Activated CD8-positive, alpha-beta memory T cell treated with anti-CD3 and anti-CD28 coated beads, Interleukin-2, amount 10 ng/mL, durations not matched to agents 7 days and 5 days (primary cell): ENCODE results near the gene RPUSD1. TPM values are rescaled to one million over a fixed set of nuclear protein-coding genes. Genes with fewer than 3 reads are reported as not detected.
"Not testable (repeated sequence)": the region's sequence is repeated elsewhere in the genome, so short reads cannot be mapped to it uniquely, and the experiment has no call there.

Experiments used
- ATAC-seq: fragments of 150-1000 bp; cut with Tn5 transposase; one replicate; pipeline ENCODE4 v1.10.0; 2021; ENCODE audit warnings: moderate library complexity
- CTCF ChIA-PET: fragments of 350-600 bp; sonication (Branson Sonifier 250); formaldehyde crosslinking; loops from one replicate; lab custom pipeline; 2021; ENCODE audit warnings: antibody characterized with exemption; lab: Charles Lee
- DNase-seq: peaks from one replicate; pipeline ENCODE4 v3.0.0-alpha.2; 2020
- H3K27ac Mint-ChIP-seq: one replicate; pipeline ENCODE4 v1.8.0; 2021; ENCODE audit warnings: mild to moderate bottlenecking, mixed read lengths
- H3K27me3 Mint-ChIP-seq: one replicate; pipeline ENCODE4 v1.8.0; 2021; ENCODE audit warnings: mixed read lengths
- H3K36me3 Mint-ChIP-seq: one replicate; pipeline ENCODE4 v1.8.0; 2021; ENCODE audit warnings: mild to moderate bottlenecking, mixed read lengths
- H3K4me1 Mint-ChIP-seq: one replicate; pipeline ENCODE4 v1.8.0; 2021; ENCODE audit warnings: mixed read lengths
- H3K4me3 Mint-ChIP-seq: one replicate; pipeline ENCODE4 v1.8.0; 2021; ENCODE audit warnings: mild to moderate bottlenecking, moderate library complexity, mixed read lengths
- H3K9me3 Mint-ChIP-seq: one replicate; pipeline ENCODE4 v1.8.0; 2022; ENCODE audit warnings: low read depth, mixed read lengths
- total RNA-seq, 2 experiments: library from RNA; stranded (reverse); gene quantifications; one replicate each; pipeline ENCODE4 v1.2.3, GENCODE V29; 2021

RPUSD1 gene
- total RNA-seq, 2 experiments from 2014 or later = 27.8 to 38.0 TPM

DNA sequence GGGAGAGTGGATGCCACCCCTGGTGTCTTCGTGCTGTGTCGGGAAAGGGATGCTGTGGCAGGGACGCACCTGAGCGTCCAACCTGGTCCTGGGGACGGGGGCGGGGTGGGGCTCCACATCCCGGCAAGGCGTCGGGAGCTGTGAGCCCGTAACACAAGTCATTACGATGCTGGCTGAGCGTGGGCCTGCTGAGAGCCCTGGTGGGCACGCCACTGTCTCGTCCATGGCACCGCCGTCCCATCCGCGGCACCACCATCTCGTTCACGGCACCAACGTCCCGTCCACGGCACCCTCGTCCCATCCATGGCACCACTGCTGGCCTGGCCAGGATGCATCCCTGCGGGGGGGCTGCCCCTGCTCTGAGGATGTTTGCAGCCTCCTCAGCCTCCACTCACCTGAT lies 36.4 kb upstream of the RPUSD1 start:
- H3K27ac Mint-ChIP-seq = no peak overlapping the region
- H3K36me3 Mint-ChIP-seq = no peaks in the 10 kb centered on the region
- DNase-seq = no peak
- peaks cover 8% of the 10 kb centered on the region for H3K4me1 Mint-ChIP-seq
- CTCF ChIA-PET = no interaction called here
- ATAC-seq = no peak
- no peaks in the 10 kb centered on the region for H3K9me3 Mint-ChIP-seq
- H3K27me3 Mint-ChIP-seq = no peaks in the 10 kb centered on the region
- H3K4me3 Mint-ChIP-seq = no peak overlapping the region

DNA sequence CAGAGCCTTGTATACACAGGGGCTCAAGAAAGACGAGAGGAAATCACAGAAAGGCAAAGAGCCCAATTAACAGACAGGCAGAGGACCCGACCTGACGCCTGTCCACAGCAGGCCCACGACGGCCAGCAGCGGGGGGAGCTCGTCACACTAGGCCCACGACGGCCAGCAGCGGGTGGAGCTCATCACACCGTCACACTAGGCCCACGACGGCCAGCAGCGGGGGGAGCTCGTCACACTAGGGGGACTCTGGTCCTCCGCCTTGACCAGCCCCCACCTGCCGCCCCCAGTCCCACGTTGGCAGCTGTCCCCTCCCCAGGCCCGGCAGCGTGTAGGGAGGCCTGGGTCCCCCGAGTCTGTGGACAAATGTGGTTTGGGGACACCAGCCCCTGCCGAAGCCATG lies 36.0 kb upstream of the RPUSD1 start:
- Mint-ChIP-seq H3K4me3 (no peak overlapping the region), H3K27me3 (no peaks in the 10 kb centered on the region), H3K4me1 (peaks cover 11% of the 10 kb centered on the region), H3K36me3 (no peaks in the 10 kb centered on the region), H3K27ac (no peak overlapping the region), H3K9me3 (no peaks in the 10 kb centered on the region)
- CTCF ChIA-PET = no interaction called here
- ATAC-seq (no peak), DNase-seq (no peak)

DNA sequence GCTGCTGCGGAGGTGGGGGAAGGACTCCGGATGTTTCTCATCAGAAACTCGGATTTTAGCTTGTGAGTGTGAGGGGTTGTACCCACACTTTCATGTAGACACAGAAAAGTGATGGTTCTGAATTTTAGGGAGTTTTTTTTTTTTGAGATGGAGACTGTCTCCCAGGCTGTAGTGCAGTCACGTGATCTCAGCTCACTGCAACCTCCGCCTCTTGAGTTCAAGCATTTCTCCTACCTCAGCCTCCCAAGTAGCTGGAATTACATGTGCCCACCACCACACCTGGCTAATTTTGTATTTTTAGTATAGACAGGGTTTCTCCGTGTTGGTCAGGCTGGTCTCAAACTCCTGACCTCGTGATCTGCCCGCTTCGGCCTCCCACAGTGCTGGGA lies 34.7 kb upstream of the RPUSD1 start:
- Mint-ChIP-seq H3K27me3 (no peaks in the 10 kb centered on the region), H3K27ac (no peak overlapping the region), H3K9me3 (no peaks in the 10 kb centered on the region), H3K4me3 (no peak overlapping the region), H3K4me1 (peaks cover 12% of the 10 kb centered on the region), H3K36me3 (no peaks in the 10 kb centered on the region)
- no peak for ATAC-seq
- CTCF ChIA-PET = no interaction called here
- no peak for DNase-seq

DNA sequence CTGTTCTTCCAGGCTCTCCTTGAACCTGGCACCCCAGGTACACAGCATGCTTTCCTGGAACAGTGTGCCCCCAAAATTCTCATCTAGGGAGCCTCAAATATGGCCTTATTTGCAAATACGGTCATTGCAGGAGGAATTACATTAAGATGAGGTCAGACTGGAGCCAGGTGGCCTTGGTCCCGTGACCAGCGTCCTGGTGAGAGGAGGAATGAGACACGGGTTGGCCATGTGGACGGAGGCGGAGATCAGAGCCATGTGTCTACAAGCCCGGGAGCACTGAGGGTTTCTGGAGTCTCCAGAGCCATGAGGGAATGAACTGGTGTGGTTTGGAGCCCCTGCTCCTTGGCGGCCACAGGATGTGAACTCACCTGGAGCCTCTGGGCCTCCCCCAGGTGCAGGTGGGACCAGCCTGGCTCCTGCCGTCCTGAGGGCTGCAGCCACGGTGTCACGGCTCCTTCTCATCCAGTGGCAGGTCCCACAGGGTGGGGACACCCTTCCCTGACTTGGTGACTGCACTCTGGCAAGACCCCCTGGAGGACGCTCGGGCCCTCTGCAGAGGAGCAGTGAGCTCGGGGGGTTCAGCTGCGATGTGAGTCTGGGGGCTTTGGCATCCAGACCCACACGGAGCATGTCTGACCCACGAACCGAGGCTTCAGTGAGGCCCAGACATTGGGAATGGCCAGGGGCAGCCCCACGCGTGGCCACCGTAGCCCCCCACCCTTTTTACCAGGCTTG lies 34.2 kb upstream of the RPUSD1 start:
- H3K27ac Mint-ChIP-seq = no peak overlapping the region
- CTCF ChIA-PET = no interaction called here
- no peak overlapping the region for H3K4me3 Mint-ChIP-seq
- ATAC-seq (no peak), DNase-seq (no peak)
- no peaks in the 10 kb centered on the region for H3K9me3 Mint-ChIP-seq
- H3K27me3 Mint-ChIP-seq = no peaks in the 10 kb centered on the region
- H3K4me1 Mint-ChIP-seq = peaks cover 12% of the 10 kb centered on the region
- no peaks in the 10 kb centered on the region for H3K36me3 Mint-ChIP-seq

DNA sequence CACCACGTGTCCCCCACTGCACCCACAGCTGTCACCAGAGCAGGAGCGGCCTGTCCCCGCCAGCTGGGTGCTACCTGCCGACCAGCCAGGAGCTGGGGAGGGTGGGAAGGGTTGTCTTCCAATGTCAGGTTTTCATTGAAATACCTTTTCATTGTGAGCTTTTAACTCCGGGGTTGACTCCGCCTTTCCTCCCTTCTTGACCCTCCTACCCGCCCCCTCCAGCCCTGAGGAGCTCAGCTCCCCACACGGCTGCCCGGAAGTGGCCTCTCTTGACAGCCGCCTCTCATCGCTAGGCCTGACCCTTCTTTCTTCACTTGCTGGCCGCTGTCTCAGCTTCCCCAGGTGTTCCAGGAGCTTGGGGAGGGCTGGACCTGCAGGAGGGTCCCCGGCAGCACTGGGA lies 33.6 kb upstream of the RPUSD1 start:
- Mint-ChIP-seq H3K4me3 (no peak overlapping the region), H3K4me1 (peaks cover 12% of the 10 kb centered on the region), H3K9me3 (no peaks in the 10 kb centered on the region), H3K27me3 (no peaks in the 10 kb centered on the region), H3K27ac (no peak overlapping the region), H3K36me3 (no peaks in the 10 kb centered on the region)
- CTCF ChIA-PET = no interaction called here
- DNase-seq (no peak), ATAC-seq (no peak)

GRCh38 chr16:820748-821147 lies 32.6 kb upstream of the RPUSD1 start:
- DNase-seq (no peak), ATAC-seq (no peak)
- Mint-ChIP-seq H3K27ac (no peak overlapping the region), H3K4me1 (peaks cover 12% of the 10 kb centered on the region), H3K36me3 (no peaks in the 10 kb centered on the region), H3K4me3 (no peak overlapping the region), H3K9me3 (no peaks in the 10 kb centered on the region), H3K27me3 (no peaks in the 10 kb centered on the region)
- CTCF ChIA-PET = no interaction called here

DNA sequence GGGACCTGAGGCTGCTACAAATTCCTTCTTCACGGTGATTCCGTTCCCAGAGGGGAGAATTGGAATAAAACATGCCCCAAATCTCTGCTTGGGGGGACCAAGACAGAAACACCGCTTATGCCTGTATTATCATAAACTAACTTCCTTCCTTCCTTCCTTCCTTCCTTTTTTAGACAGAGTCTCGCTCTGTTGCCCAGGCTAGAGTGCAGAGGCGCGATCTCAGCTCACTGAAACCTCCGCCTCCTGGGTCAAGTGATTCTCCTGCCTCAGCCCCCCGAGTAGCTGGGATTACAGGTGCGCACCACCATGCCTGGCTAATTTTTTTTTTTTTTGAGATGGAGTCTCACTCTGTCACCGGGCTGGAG lies 31.8 kb upstream of the RPUSD1 start:
- H3K4me1 Mint-ChIP-seq = peaks cover 12% of the 10 kb centered on the region
- H3K4me3 Mint-ChIP-seq, ATAC-seq, H3K27me3 Mint-ChIP-seq, H3K9me3 Mint-ChIP-seq, DNase-seq, H3K27ac Mint-ChIP-seq, H3K36me3 Mint-ChIP-seq: not testable (repeated sequence)
- CTCF ChIA-PET = interaction anchor here (1.2 kb wide), 1 partner anchor 107 kb away, joined by 3 read pairs; no protein-coding TSS in a partner anchor

GRCh38 chr16:819336-820043 lies 31.3 kb upstream of the RPUSD1 start:
- Mint-ChIP-seq H3K27me3 (peaks cover 3% of the 10 kb centered on the region), H3K27ac (peak overlapping the region; percentile 68), H3K4me3 (no peak overlapping the region), H3K36me3 (no peaks in the 10 kb centered on the region), H3K4me1 (peaks cover 12% of the 10 kb centered on the region), H3K9me3 (no peaks in the 10 kb centered on the region)
- CTCF ChIA-PET = interaction anchor here (1.2 kb wide), 1 partner anchor 107 kb away, joined by 3 read pairs; no protein-coding TSS in a partner anchor
- DNase-seq = peak; percentile 67
- ATAC-seq = peak; percentile 81

DNA sequence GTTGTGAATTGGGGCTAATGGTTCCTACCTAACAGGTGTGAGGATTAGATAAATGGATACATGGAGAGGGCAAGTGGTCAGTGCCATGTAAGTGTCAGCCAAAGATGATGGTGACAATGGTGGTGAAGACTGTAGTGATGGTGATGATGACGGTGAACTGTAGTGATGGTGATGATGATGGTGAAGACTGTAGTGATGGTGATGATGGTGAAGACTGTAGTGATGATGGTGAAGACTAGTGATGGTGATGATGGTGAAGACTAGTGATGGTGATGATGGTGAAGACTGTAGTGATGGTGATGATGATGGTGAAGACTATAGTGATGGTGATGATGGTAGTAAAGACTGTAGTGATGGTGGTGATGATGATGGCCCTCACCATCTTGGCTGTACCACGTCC lies 30.4 kb upstream of the RPUSD1 start:
- Mint-ChIP-seq H3K4me1 (peaks cover 12% of the 10 kb centered on the region), H3K27ac (no peak overlapping the region), H3K36me3 (no peaks in the 10 kb centered on the region), H3K27me3 (peaks cover 8% of the 10 kb centered on the region), H3K4me3 (no peak overlapping the region), H3K9me3 (no peaks in the 10 kb centered on the region)
- ATAC-seq (no peak), DNase-seq (no peak)
- CTCF ChIA-PET = interaction anchor here (1.2 kb wide), 1 partner anchor 106 kb away, joined by 3 read pairs; no protein-coding TSS in a partner anchor

- CTCF ChIA-PET = no interaction called here
- DNase-seq (no peak), ATAC-seq (no peak)
- Mint-ChIP-seq H3K9me3 (no peaks in the 10 kb centered on the region), H3K36me3 (no peaks in the 10 kb centered on the region), H3K27ac (no peak overlapping the region), H3K27me3 (peaks cover 8% of the 10 kb centered on the region), H3K4me1 (peaks cover 12% of the 10 kb centered on the region), H3K4me3 (no peak overlapping the region)
Measured at GRCh38 chr16:818132-818531, 30.0 kb upstream of the RPUSD1 start.

DNA sequence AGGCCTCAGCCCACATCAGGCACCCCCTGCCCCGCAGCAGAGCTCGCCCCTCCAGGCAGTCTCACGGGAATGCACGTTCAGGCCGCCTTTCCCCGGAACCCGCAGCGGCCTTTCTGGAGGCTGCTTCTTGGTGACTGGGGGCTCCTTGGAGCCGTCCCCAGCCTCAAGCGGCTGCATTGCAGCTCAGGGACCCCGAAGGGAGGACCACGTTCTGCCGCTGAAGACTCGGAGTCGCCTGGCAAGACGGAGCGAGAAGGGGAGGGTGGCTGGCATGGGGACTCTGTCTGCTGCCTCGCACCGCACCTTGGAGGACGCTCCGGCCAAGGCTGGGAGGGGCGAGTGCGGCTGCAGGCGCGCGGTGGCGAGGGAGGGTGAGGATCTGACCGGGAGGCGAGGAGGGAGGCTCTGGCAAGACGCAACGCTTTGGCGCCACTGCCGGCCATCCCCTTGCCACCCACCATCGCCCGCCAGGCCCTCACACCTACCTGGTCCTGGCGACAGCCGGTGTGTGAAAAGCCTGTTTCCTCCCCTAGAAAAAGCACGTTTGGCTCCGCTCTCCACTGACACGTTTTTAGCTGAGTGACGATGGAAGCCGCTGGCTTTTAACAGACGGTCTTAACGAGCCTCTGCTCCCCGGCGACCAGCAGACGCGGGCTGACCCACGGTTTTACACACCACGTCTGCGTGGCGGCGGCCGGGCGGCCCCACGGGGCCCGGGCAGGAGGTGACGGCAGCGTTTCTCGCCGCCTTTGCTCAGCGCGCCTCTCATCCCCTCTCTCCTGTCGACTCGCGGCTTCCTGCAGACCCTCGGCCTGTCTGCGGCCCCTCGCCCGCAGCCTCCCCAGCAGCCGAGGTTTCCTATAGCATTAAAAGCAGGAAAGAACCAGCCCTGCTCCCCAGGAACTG lies 29.1 kb upstream of the RPUSD1 start:
- H3K27ac Mint-ChIP-seq = no peak overlapping the region
- H3K4me1 Mint-ChIP-seq = peaks cover 12% of the 10 kb centered on the region
- H3K36me3 Mint-ChIP-seq = no peaks in the 10 kb centered on the region
- H3K9me3 Mint-ChIP-seq = no peaks in the 10 kb centered on the region
- CTCF ChIA-PET = no interaction called here
- H3K4me3 Mint-ChIP-seq = no peak overlapping the region
- no peak for DNase-seq
- H3K27me3 Mint-ChIP-seq = peaks cover 14% of the 10 kb centered on the region
- ATAC-seq = no peak

DNA sequence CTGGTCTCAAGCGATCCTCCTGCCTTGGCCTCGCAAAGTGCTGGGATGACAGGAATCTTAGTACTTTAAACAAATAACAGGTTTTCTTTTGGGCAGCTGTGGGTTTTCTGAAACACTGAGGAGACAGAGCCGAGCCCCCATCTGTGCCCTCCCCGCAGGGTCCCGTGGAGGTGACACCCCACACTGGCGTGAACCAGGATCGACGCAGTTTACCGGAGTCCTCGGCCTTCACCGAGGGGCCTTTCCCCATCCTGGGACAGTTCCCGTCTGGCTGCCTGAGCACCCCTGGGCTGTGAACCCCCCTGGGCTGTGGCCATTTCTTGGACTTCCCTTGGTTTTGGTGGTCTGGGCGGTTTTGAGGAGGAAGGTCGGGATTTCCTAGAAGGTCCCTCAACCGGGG lies 27.7 kb upstream of the RPUSD1 start:
- no peaks in the 10 kb centered on the region for H3K36me3 Mint-ChIP-seq
- H3K4me3 Mint-ChIP-seq = no peak overlapping the region
- ATAC-seq = no peak
- H3K27me3 Mint-ChIP-seq = peaks cover 16% of the 10 kb centered on the region
- H3K4me1 Mint-ChIP-seq = peaks cover 12% of the 10 kb centered on the region
- no peak for DNase-seq
- CTCF ChIA-PET = interaction anchor here (2.1 kb wide), 1 partner anchor 243 kb away, joined by 5 read pairs; no protein-coding TSS in a partner anchor
- no peaks in the 10 kb centered on the region for H3K9me3 Mint-ChIP-seq
- H3K27ac Mint-ChIP-seq = no peak overlapping the region

GRCh38 chr16:814974-815373 lies 26.8 kb upstream of the RPUSD1 start:
- ATAC-seq (no peak), DNase-seq (no peak)
- Mint-ChIP-seq H3K4me3 (no peak overlapping the region), H3K27me3 (peaks cover 16% of the 10 kb centered on the region), H3K27ac (no peak overlapping the region), H3K36me3 (no peaks in the 10 kb centered on the region), H3K9me3 (no peaks in the 10 kb centered on the region), H3K4me1 (peaks cover 8% of the 10 kb centered on the region)
- CTCF ChIA-PET = interaction anchor here (1.1 to 2.1 kb wide), 3 partner anchors 240 to 288 kb away, joined by 3 to 5 read pairs (median 4); no protein-coding TSS in a partner anchor
